Measurements from ENCODE around the gene CTXND1.
A peak's percentile ranks its signal among the peaks of the same experiment; 100 is the strongest.
"Not testable (repeated sequence)": the region's sequence is repeated elsewhere in the genome, so short reads cannot be mapped to it uniquely, and the experiment has no call there.

Gene CTXND1

DNA sequence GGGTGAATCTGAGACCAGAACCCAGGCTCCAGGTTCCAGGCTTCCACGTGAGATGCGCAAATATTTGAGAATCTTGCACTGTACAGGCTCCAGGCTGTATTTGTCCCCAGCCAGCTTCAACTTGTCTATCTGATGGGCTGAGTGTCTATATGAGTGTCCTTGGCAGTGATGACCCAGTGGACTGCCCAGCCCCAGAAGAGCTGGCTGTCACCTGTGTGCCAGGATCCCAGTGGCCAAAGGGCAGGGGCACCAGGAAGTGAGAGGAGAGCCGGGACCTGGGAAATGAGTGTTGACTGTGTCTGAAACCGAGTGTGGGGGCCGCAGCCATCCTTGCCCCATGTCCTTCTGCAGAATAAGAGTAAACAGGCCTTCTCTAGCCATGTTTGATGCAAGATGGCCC lies 88.8 kb downstream of the CTXND1 start:
- FAIRE-seq (no peak), DNase-seq (ENCODE audit: insufficient read length) (no peak)
- TF ChIP-seq POLR2AphosphoS5 (IDR thresholded peaks at IDR 0.05; ENCODE audit: low read depth, low read length) (no peak), POLR2A (IDR thresholded peaks at IDR 0.05; ENCODE audit: low read depth, low read length) (no peak), TAF1 (IDR thresholded peaks at IDR 0.05; ENCODE audit: borderline replicate concordance, low read depth, low read length) (no peak)

DNA sequence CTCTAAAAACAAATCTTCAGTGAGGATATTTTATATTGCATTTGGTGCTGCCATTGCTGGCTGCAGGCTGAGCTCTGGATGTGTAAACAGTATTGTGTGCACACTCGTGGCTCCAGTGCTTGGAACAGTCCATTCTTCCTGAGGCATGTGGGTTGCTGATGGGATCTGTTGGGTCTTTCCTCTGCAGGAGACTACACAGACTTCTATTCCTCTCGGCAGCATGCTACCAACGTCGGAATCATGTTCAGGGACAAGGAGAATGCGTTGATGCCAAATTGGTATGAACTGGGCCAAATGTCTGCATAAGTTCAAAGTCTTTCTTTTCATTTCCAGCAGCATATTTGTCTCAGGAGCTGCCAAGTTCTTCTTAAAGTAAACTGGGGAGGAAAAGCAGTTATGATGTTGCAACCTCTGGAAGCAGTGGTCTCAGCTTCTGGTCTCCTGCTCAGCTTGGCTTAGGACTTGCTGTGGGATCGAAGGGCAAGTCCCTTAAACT lies 89.9 kb downstream of the CTXND1 start:
- FAIRE-seq, result no peak
- TF ChIP-seq TAF1 (IDR thresholded peaks at IDR 0.05; ENCODE audit: borderline replicate concordance, low read depth, low read length) (no peak), POLR2A (IDR thresholded peaks at IDR 0.05; ENCODE audit: low read depth, low read length) (no peak), POLR2AphosphoS5 (IDR thresholded peaks at IDR 0.05; ENCODE audit: low read depth, low read length) (no peak)
- DNase-seq (ENCODE audit: insufficient read length), result no peak

DNA sequence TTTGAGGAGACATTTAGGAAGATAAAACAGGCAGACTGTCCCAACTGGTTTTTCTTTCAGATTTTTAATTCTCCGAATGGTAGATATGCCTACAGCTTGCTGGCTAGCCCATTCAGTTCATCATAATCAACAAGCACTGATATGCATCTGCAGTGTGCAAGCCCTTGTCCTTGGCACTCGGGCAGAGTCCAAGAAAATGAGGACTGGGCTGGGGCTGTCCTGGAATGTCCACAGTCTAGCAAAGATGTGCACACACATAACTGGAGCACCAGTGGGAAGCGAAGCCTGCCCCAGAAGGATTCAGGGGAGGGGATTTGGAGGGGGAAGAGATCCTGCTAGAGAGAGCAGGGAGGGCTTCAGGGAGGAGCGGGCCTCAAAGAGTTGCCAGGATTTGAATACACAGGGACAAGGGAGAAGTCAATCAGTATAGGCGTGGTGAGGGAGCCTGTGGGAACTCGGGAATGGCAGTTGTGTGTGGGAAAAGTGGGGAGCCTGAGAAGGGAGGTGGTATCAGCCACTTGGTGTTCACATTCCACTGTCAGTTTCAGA lies 90.5 kb downstream of the CTXND1 start:
- TF ChIP-seq POLR2A (IDR thresholded peaks at IDR 0.05; ENCODE audit: low read depth, low read length) (no peak), TAF1 (IDR thresholded peaks at IDR 0.05; ENCODE audit: borderline replicate concordance, low read depth, low read length) (no peak), POLR2AphosphoS5 (IDR thresholded peaks at IDR 0.05; ENCODE audit: low read depth, low read length) (no peak)
- DNase-seq (ENCODE audit: insufficient read length) (no peak), FAIRE-seq (no peak)

DNA sequence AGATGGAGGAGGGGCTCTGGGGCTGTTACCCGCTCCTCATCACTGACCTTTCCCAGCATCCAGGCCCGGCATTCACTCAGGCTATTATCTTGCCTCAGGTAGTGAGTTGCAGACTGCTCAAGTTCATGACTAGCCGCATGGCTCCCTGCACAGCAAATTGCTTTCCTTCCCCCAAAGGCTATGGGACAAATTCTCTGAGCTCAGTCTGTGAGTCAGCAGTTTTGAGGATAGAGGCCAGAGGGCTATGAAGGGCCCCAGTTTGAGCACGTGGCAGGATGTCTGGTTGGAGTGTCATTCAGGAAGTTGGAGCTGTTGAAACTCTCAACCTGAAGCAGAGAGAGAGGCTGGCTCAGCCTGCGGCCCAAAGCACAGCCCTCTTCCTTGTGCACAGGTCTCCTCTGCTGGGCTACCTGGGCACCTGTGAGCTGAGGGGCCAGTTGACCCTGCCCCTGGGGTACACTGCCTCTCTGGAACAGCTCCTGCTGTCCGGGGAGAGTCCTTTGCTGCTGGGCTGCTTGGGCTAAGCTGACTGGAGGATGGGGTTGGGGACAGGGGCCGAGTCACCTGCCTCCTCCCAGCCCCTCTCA lies 91.3 kb downstream of the CTXND1 start:
- peak; percentile 78 for FAIRE-seq

DNA sequence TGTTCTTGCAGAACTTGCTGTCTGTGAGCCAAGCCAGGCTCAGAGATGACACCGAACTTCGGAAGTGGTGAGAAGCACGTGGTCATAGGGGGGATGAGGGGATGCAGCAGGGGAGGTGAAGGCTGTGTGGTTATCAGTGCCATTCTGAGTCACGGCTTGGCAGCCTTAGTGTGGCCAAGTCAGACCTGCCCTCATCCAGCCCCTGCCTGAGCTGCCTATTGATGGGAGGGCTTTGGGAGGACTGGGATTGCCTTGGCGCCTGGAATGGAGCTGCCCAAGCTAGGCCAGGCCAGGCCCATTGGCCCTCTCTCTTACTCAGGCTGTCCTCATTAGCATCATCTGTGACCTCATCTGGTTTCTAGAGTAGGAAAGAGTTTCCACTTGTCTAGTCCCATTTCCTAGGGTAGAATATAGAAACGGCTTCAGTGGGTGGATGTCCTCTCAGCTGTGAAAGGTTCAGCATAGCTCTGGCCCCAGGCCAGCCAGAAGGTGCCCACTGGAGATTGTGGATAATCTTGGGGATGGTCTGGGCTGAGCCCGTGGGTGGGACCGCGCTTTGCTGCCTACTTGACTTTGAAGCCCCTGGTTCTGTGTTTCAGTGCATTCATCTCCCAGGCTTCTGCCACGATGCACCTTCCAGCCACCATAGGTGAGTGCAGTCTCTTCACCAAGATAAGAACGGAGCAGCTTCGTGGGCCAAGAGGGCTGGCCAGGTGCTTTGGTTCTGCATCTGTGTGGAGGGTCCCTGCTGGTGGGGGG lies 92.0 kb downstream of the CTXND1 start:
- TF ChIP-seq POLR2A (IDR thresholded peaks at IDR 0.05; ENCODE audit: low read depth, low read length) (no peak), POLR2AphosphoS5 (IDR thresholded peaks at IDR 0.05; ENCODE audit: low read depth, low read length) (no peak), TAF1 (IDR thresholded peaks at IDR 0.05; ENCODE audit: borderline replicate concordance, low read depth, low read length) (no peak)
- FAIRE-seq, result peak; percentile 61

More for the DNA sequence above, 91.3 kb downstream of the CTXND1 start:
- peak; percentile 31; the same call in 1 of the 2 replicates for TF ChIP-seq POLR2A (IDR thresholded peaks at IDR 0.05; ENCODE audit: low read depth, low read length)
- no peak for TF ChIP-seq TAF1 (IDR thresholded peaks at IDR 0.05; ENCODE audit: borderline replicate concordance, low read depth, low read length)
- 0 out of 2 replicates have a peak, but pooled peaks have one; percentile 35 for TF ChIP-seq POLR2AphosphoS5 (IDR thresholded peaks at IDR 0.05; ENCODE audit: low read depth, low read length)
- peak; percentile 59 for DNase-seq (ENCODE audit: insufficient read length)

DNA sequence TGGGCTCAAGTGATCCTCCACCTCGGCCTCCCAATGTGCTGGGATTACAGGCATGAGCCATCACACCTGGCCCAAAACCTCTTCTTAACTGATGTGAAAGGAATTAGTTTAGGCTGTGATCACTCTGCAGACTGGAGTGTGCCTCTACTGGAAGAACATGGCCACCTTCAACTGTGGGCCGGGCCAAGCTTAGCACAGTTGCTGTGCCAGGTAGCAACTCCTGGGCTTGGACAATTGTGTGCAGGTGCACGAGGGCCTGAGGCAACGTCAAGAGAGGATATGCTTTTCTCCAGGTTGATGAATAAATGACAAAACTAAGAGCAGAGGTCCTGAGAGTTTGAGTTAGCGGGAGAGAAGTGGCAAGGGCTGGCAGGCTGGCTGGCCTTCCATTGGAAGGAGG lies 92.7 kb downstream of the CTXND1 start:
- DNase-seq (ENCODE audit: insufficient read length) (no peak), FAIRE-seq (no peak)
- no peak for TF ChIP-seq TAF1 (IDR thresholded peaks at IDR 0.05; ENCODE audit: borderline replicate concordance, low read depth, low read length)
- no peak for TF ChIP-seq POLR2A (IDR thresholded peaks at IDR 0.05; ENCODE audit: low read depth, low read length)
- no peak for TF ChIP-seq POLR2AphosphoS5 (IDR thresholded peaks at IDR 0.05; ENCODE audit: low read depth, low read length)

More for the DNA sequence above, 92.0 kb downstream of the CTXND1 start:
- no peak for DNase-seq (ENCODE audit: insufficient read length)

DNA sequence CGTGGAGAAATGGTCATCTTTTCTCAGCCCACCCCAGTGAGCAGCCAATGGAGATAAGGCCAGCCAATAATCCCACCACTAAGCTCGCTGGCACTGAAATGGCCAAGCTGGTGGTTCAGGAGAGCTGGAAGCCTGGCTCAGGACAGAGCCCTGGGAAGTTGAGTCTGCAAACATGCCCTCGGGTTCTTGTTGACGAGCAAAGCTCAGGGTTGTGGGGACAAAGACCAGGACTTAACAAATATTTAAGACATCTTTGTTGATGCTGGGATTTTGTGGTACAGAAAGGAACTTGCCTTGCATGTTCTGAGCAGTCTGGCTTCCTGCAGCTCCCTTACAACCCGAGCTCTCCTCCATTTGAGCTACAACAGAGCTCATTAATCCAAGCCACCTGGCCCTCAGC lies 94.8 kb downstream of the CTXND1 start:
- TF ChIP-seq POLR2AphosphoS5 (IDR thresholded peaks at IDR 0.05; ENCODE audit: low read depth, low read length), result no peak
- FAIRE-seq (no peak), DNase-seq (ENCODE audit: insufficient read length) (no peak)

DNA sequence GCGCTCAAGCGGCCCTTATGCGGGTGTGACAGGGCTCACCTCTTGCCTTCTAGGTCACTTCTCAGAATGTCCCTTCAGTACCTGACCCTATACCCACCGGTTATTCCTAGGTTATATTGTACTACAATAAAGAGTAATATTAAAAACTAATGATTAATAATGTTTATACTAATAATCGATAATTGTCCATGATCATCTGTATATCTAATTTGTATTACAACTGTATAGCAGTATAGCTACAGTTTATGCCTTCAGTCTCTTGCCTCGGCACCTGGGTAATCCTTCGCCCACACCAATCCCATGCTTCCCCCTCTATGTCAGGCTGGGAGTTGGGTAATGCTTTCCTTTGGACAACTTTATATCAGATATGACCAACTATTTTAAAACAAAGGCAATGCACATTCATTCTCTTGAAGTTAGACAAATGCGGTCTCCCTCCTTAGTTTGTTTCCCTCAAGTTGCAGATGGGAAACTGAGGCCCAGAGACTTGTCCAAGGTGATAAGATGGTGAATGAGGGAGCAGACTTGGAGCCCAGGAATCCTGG lies 95.8 kb downstream of the CTXND1 start:
- FAIRE-seq (no peak), DNase-seq (ENCODE audit: insufficient read length) (no peak)
- no peak for TF ChIP-seq TAF1 (IDR thresholded peaks at IDR 0.05; ENCODE audit: borderline replicate concordance, low read depth, low read length)
- no peak for TF ChIP-seq POLR2AphosphoS5 (IDR thresholded peaks at IDR 0.05; ENCODE audit: low read depth, low read length)
- no peak for TF ChIP-seq POLR2A (IDR thresholded peaks at IDR 0.05; ENCODE audit: low read depth, low read length)

DNA sequence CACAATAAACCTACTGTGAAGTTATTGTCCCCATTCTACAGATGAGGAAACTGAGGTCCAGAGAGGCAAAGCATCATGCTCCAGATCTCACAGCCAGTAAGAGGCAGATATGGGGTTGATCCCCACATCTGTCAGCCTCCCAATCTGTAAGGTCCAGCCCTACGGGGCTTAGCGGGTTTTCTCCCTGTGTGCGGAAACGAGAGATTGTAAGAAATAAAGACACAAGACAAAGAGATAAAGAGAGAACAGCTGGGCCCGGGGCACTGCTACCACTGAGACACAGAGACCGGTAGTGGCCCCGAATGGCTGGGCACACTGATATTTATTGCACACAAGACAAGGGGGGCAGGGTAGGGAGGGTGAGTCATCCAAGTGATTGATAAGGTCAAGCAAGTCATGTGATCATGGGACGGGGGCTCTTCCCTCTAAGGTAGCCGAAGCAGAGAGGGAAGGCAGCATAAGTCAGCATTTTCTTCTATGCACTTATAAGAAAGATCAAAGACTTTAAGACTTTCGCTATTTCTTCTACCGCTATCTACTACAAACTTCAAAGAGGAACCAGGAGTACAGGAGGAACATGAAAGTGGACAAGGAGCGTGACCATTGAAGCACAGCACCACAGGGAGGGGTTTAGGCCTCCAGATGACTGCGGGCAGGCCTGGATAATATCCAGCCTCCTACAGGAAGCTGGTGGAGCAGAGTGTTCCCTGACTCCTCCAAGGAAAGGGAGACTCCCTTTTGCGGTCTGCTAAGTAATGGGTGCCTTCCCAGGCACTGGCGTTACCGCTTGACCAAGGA lies 96.4 kb downstream of the CTXND1 start:
- not testable (repeated sequence) for DNase-seq (ENCODE audit: insufficient read length); FAIRE-seq

DNA sequence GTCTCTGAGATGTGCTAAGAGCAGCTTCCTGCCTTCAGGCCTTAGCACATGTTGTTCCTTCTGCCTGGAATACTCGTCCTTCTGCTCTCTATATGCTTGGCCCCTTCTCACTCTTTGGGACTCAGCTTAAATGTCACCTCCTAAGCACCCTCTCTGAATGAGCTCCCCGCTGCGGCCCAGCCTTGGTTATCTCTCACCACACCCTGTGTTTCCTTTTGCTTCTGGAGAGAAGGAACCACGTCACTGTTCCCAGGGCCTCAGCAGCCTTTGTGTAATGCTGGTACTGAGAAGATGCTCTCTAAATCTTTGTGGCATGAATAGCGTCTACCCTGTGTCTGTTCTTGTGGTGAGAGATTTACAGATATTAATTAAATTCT lies 97.0 kb downstream of the CTXND1 start:
- TF ChIP-seq TAF1 (IDR thresholded peaks at IDR 0.05; ENCODE audit: borderline replicate concordance, low read depth, low read length), result no peak
- no peak for TF ChIP-seq POLR2AphosphoS5 (IDR thresholded peaks at IDR 0.05; ENCODE audit: low read depth, low read length)
- no peak for TF ChIP-seq POLR2A (IDR thresholded peaks at IDR 0.05; ENCODE audit: low read depth, low read length)
- no peak for FAIRE-seq
- no peak for DNase-seq (ENCODE audit: insufficient read length)

DNA sequence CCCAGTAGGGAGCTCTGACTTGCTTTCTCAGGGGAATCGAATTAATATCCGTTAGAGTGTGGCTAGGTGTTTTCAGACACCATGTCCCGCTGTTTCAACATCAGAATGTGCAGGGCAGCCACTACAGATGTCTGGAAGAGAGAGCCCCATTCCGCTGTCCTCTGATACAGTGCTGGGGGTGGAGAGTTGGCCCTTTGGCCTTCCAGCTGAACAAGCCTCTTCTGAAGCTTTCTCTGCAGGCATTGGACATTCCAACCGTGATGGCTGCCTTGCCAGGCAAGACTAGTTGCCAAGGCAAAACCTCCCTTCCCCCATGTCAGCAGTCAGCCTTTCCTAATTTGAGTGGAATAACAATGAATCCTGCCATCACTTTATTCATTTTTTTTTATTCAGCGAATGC lies 97.7 kb downstream of the CTXND1 start:
- DNase-seq (ENCODE audit: insufficient read length), result no peak
- TF ChIP-seq POLR2AphosphoS5 (IDR thresholded peaks at IDR 0.05; ENCODE audit: low read depth, low read length) (no peak), TAF1 (IDR thresholded peaks at IDR 0.05; ENCODE audit: borderline replicate concordance, low read depth, low read length) (no peak), POLR2A (IDR thresholded peaks at IDR 0.05; ENCODE audit: low read depth, low read length) (no peak)
- peak; percentile 33 for FAIRE-seq

Measured in GM12892 (cell line).